PC-9 (cell line): Measurements from ENCODE around the gene AGBL5. TPM values are rescaled to one million over a fixed set of nuclear protein-coding genes. Genes with fewer than 3 reads are reported as not detected.

ENCODE experiments used
- BruUV-seq: library from RNA; stranded (reverse); fragments of 400-500 nt; replicated peaks from 2 replicates; lab custom pipeline; 2021; lab: Mats Ljungman, UMichigan
- CTCF ChIA-PET: fragments of 300-600 bp; sonication (Branson Sonifier 250); formaldehyde crosslinking; loops from one replicate; lab custom pipeline; 2022; ENCODE audit warnings: antibody characterized with exemption; lab: Charles Lee
- POLR2A ChIA-PET: fragments of 300-600 bp; sonication (Branson Sonifier 250); formaldehyde crosslinking; loops from one replicate; lab custom pipeline; 2022; ENCODE audit warnings: antibody characterized with exemption; ENCODE audit not compliant: unreplicated experiment; lab: Charles Lee
- DNase-seq, 2 experiments: peaks; one replicate each; pipeline versions ENCODE4 v3.0.0 to v3.0.0-alpha.2; 2015 to 2022; ENCODE audit warnings: mixed read lengths in 1 of 2
- H2AFZ ChIP-seq: fragments of 200-600 bp; sonication (generic); 2 replicates; pipeline ENCODE4 v1.8.1; 2017; ENCODE audit warnings: antibody characterized with exemption
- H3F3A ChIP-seq: fragments of 200-600 bp; sonication (generic); 2 replicates; pipeline ENCODE4 v1.8.1; 2017; ENCODE audit warnings: antibody characterized with exemption, mild to moderate bottlenecking, low read depth; ENCODE audit not compliant: insufficient read depth
- H3K27ac ChIP-seq: fragments of 200-600 bp; sonication (generic); 2 replicates; pipeline ENCODE4 v1.6.1; 2016; ENCODE audit warnings: mixed run types
- H3K27me3 ChIP-seq: fragments of 200-600 bp; sonication (generic); 2 replicates; pipeline ENCODE4 v1.6.1; 2016; ENCODE audit warnings: low read depth, mixed run types; ENCODE audit not compliant: insufficient read depth
- H3K36me3 ChIP-seq: fragments of 200-600 bp; sonication (generic); 2 replicates; pipeline ENCODE4 v1.6.1; 2016; ENCODE audit warnings: low read depth, mixed run types
- H3K4me1 ChIP-seq: fragments of 200-600 bp; sonication (generic); replicated peaks from 2 replicates; pipeline ENCODE4 v1.6.1; 2016; ENCODE audit warnings: mixed run types; ENCODE audit not compliant: insufficient read depth
- H3K4me2 ChIP-seq: fragments of 200-600 bp; sonication (generic); 2 replicates; pipeline ENCODE4 v1.6.1; 2017; ENCODE audit warnings: mixed run types
- H3K4me3 ChIP-seq: fragments of 200-600 bp; sonication (generic); 2 replicates; pipeline ENCODE4 v1.6.1; 2016; ENCODE audit warnings: mixed run types
- H3K79me2 ChIP-seq: fragments of 200-600 bp; sonication (generic); 2 replicates; pipeline ENCODE4 v1.6.1; 2017; ENCODE audit warnings: low read depth, mixed run types
- H3K9me2 ChIP-seq: fragments of 200-600 bp; sonication (generic); 2 replicates; pipeline ENCODE4 v1.8.1; 2017; ENCODE audit warnings: mild to moderate bottlenecking; ENCODE audit not compliant: insufficient read depth
- H3K9me3 ChIP-seq: fragments of 200-600 bp; sonication (generic); 2 replicates; pipeline ENCODE4 v1.8.1; 2016; ENCODE audit warnings: low read depth; ENCODE audit not compliant: insufficient read depth
- H4K20me1 ChIP-seq: fragments of 200-600 bp; sonication (generic); 2 replicates; pipeline ENCODE4 v1.8.1; 2017; ENCODE audit not compliant: insufficient read depth
- CTCF ChIP-seq: fragments of 200-600 bp; sonication (generic); conservative IDR thresholded peaks from 2 replicates; pipeline ENCODE4 v1.6.1; 2017; ENCODE audit warnings: mixed run types, antibody characterized with exemption, mild to moderate bottlenecking, moderate library complexity
- EZH2 ChIP-seq: fragments of 200-600 bp; sonication (generic); IDR thresholded peaks from 2 replicates; pipeline ENCODE4 v1.8.0; 2017; ENCODE audit warnings: antibody characterized with exemption, low read depth
- intact Hi-C: fragments of 100-400 bp; cut with micrococcal nuclease; formaldehyde crosslinking; loops from one replicate; pipeline ENCODE4 v1.10.0; 2022; ENCODE audit not compliant: unreplicated experiment
- total RNA-seq: library from RNA; stranded (reverse); gene quantifications from 2 replicates; pipeline ENCODE4 v1.2.3, GENCODE V29; 2021

Gene AGBL5
- total RNA-seq, 1 experiment from 2014 or later = 63.2 TPM

DNA sequence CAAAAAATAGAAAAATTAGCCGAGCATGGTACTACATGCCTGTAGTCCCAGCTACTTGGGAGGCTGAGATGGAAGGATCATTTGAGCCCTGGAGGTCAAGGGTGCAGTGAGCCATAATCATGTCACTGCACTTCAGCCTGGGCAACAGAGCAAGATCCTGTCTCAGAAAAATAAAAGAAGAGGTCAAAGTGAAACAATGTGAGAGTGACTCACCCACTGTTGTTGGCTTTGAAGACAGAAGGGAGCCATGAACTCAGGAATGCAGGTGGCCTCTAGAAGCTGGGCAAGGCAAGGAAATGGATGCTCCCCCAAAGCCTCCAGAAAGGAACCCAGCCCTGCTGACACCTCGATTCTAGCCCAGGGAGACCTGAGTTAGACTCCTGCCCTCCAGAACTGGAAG lies 22.4 kb upstream of the AGBL5 start:
- Histone ChIP-seq H3K9me2 (no peaks in the 10 kb centered on the region), H3K27me3 (no peaks in the 10 kb centered on the region), H3K79me2 (peaks cover 20% of the 10 kb centered on the region), H3K4me3 (no peak overlapping the region), H3K4me2 (no peak overlapping the region), H2AFZ (no peak overlapping the region), H3K4me1 (peaks cover 12% of the 10 kb centered on the region), H4K20me1 (no peaks in the 10 kb centered on the region), H3F3A (peaks cover 7% of the 10 kb centered on the region; the same call in 1 of the 2 replicates), H3K9me3 (no peaks in the 10 kb centered on the region), H3K27ac (no peak overlapping the region), H3K36me3 (no peaks in the 10 kb centered on the region)
- POLR2A ChIA-PET = no interaction called here
- DNase-seq = no peak
- TF ChIP-seq EZH2 (no peak), CTCF (no peak)
- intact Hi-C loops = no loop called here
- no TSS peak for BruUV-seq
- CTCF ChIA-PET = interaction anchor here (0.6 kb wide), 1 partner anchor 61 kb away, joined by 3 read pairs; no protein-coding TSS in a partner anchor

DNA sequence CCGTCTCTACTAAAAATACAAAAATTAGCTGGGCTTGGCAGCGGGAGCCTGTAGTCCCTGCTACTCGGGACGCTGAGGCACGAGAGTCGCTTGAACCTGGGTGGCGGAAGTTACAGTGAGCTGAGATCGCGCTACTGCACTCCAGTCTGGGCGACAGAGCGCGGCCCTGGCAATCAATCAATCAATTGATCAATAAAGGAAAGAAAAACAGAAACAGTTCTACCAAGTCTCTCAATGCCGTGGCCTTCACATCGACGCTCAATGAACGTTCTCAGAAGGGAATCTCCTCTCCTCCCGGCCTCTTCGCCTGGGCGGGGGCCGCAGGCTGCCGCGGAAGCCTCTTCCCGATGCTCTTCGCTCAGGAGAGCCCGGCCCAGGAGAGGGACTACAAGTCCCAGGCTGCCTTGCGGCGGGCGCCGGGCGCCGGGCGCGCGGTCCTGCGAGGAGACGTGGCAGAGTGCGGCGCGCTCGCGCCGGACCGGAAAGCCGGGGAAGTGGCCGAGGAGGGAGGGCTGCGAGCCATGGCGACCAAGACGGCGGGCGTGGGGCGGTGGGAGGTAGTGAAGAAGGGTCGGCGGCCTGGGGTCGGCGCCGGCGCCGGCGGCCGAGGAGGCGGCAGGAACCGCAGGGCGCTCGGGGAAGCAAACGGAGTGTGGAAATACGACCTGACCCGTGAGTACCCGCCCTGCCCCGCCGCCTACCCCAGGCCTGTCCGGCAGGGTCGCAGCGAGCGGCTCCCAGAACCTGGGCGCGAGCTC lies 18.8 kb upstream of the AGBL5 start, which contains the start of gene TMEM214:
TSS of gene TMEM214 (plus strand) at position 471 of the 758 bp plus-strand sequence. CDS start at position 522, 51 bp downstream.
- Histone ChIP-seq H3K4me1 (peaks cover 16% of the 10 kb centered on the region), H4K20me1 (no peaks in the 10 kb centered on the region), H3K4me3 (peak within 1 kb of the TSS; percentile 95), H3K27ac (peak within 1 kb of the TSS; percentile 29; the same call in 1 of the 2 replicates), H3K79me2 (peaks cover 34% of the 10 kb centered on the region), H3K27me3 (no peaks in the 10 kb centered on the region), H3K9me2 (no peaks in the 10 kb centered on the region), H3K4me2 (peak within 1 kb of the TSS; percentile 85), H3F3A (peaks cover 7% of the 10 kb centered on the region; the same call in 1 of the 2 replicates), H3K36me3 (peaks cover 25% of the 10 kb centered on the region), H2AFZ (peak within 1 kb of the TSS; percentile 97), H3K9me3 (no peaks in the 10 kb centered on the region)
- intact Hi-C loops = loop anchor here (1.0 kb wide), 1 partner anchor 18 kb away; no protein-coding TSS in a partner anchor
- ChIA-PET CTCF (interaction anchor here (0.7 kb wide), 1 partner anchor 1736 kb away, joined by 5 read pairs; no protein-coding TSS in a partner anchor), POLR2A (interaction anchor here (0.6 to 1.2 kb wide), 4 partner anchors 11 to 229 kb away, joined by 3 to 11 read pairs (median 4); no protein-coding TSS in a partner anchor)
- DNase-seq = peak; percentile 70 to 83
- TF ChIP-seq EZH2 (no peak), CTCF (no peak)
- no TSS peak for BruUV-seq

DNA sequence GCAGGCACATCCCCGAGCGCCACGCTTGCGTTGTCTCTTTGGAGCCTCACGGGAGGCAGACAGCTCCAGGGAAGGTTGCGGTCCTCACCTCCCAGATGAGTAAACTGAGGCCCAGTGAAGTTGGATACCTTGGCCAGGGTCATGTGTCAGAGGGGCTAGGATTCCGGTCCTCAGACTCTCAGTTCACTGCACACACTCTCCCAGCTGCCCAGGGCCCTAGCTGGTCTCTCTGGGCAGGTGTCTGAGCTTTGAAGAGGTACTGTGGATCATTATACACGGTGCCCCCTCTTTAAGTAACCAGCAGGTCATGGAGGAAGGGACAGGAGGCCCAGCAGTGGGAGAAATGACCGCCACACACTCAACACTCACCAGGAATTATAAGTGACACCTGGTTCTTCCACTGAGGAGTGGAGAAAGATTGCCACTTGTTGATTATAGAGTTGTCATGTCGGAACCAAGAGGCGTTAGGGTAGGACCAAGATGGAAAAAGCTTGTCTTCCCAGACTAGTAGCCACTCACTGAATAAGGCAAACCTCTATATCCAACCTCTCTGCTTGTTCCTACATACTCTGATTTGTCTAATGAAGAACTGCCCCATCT lies 18.1 kb upstream of the AGBL5 start:
- Histone ChIP-seq H3F3A (peaks cover 7% of the 10 kb centered on the region; the same call in 1 of the 2 replicates), H3K27me3 (no peaks in the 10 kb centered on the region), H3K79me2 (peaks cover 34% of the 10 kb centered on the region), H3K9me2 (no peaks in the 10 kb centered on the region), H2AFZ (peak overlapping the region; percentile 97), H3K36me3 (peaks cover 27% of the 10 kb centered on the region), H4K20me1 (no peaks in the 10 kb centered on the region), H3K9me3 (no peaks in the 10 kb centered on the region), H3K4me1 (peaks cover 16% of the 10 kb centered on the region), H3K4me3 (peak overlapping the region; percentile 95), H3K4me2 (peak overlapping the region; percentile 85), H3K27ac (peak overlapping the region; percentile 29; the same call in 1 of the 2 replicates)
- CTCF ChIA-PET = no interaction called here
- POLR2A ChIA-PET = interaction anchor here (0.6 to 1.2 kb wide), 3 partner anchors 12 to 28 kb away, joined by 3 to 4 read pairs (median 4); no protein-coding TSS in a partner anchor
- TSS peak; percentile 46 for BruUV-seq
- DNase-seq = no peak
- TF ChIP-seq CTCF (no peak), EZH2 (no peak)
- intact Hi-C loops = loop anchor here (1.0 kb wide), 1 partner anchor 17 kb away; no protein-coding TSS in a partner anchor
